Measurements from ENCODE around the gene TSPAN5. TPM values are rescaled to one million over a fixed set of nuclear protein-coding genes. Genes with fewer than 3 reads are reported as not detected.
"Not testable (repeated sequence)": the region's sequence is repeated elsewhere in the genome, so short reads cannot be mapped to it uniquely, and the experiment has no call there.

TSPAN5 gene
- total RNA-seq, result 1 to 10 TPM; 3.5 to 5.3 TPM
- long read RNA-seq, donor 1, partial matches to known transcripts, result 1 of 5 reads
- long read RNA-seq, donor 1, other reads (novel, unspliced or antisense), result 3 of 5 reads
- long read RNA-seq, donor 2, partial matches to known transcripts, result 0 of 1 reads
- long read RNA-seq, donor 2, other reads (novel, unspliced or antisense), result 1 of 1 reads

DNA sequence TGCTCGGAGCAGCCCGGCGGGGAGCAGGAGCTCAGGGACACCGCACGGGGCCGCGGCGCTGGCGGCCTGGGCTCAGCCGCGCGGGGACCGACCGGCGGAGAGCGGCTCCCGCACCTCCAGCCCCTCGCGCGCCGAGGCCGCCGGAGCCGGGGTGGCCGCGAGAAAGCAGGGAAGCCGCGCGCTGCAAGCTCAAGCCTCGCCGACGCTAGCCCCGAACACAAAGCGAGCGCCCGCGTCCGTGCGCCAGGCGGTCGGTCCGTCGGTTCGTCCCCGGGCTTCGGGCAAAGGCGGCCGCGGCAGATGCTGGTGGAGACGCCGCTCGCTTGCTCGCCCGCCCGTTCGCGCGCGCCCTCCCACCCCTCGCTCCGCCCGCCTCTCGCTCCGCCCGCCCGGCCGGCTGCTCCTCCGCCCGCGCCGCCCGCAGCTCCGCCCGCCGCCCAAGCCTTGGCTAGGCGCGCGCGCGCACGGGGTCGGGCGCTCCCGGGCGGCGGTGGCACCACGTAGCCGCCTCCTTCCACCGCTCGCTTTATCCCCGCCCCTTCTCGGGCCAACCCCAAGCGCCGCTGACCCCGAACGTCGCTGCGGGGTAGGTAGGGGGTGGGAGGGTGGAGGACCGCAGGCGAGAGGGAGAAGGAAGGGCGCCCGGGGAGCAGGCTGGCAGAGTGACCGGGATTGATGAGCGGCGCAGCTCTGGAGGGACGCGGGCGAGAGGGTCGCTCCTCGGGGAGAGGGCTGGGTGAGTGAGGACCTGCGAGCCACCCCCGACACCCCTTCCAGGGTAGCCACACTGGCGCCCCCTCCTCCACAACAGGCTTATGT, at the start of gene TSPAN5:
Gene TSPAN5 (minus strand): TSS at position 325 of the 819 bp plus-strand sequence.
- DNase-seq (ENCODE audit: low spot score), result peak; percentile 89

DNA sequence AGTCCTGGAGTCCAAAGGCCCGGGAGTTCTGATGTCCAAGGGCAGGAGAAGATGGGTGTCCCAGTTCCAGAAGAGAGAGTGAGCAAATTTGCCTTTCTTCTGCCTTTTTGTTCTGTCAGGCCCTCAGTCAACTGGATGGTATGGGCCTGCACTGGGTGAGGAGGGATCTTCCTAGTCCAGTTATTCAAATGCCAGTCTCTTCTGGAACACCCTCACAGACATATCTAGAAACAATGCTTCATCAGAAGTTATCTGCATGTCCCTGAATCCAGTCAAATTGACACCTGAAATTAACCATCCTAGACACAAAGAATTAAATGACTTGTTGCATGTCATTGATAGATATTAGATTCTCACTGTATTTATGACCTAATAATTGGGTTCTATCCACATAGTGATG, 48.5 kb upstream of the TSPAN5 start:
- DNase-seq (ENCODE audit: low spot score), result no peak
- intact Hi-C loops (cut with DNase I), result no loop called here

More for the DNA sequence above, at the start of gene TSPAN5:
- intact Hi-C loops (cut with DNase I), result no loop called here

DNA sequence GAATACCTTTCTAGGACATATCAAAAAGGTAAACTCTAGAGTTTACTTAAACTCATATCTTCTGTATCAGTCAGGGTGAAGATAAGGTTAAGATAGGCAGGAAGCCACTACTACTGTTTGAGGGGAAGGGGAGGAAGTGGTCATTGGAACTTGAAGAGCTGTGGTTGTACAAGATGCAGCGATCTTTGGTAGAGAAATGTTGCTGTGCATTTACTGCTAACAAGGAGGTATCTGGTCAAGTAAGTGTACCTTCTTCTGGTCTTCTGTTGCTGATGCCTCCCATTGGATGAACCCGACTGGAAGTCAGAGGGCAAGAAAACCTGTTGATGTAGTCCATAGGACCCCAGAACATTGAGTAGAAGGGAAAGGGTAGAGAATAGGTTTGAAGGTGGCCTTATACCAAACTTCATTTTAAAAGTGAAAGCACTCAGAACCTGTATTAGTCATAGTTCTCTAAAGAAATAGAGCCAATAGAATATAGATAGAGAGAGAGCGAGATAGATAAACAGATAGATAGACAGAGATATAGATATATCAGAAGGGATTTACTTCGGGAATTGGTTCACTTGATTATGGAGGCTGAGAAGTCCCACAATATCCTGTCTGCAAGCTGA, 47.9 kb upstream of the TSPAN5 start:
- intact Hi-C loops (cut with DNase I), result no loop called here
- no peak for DNase-seq (ENCODE audit: low spot score)

DNA sequence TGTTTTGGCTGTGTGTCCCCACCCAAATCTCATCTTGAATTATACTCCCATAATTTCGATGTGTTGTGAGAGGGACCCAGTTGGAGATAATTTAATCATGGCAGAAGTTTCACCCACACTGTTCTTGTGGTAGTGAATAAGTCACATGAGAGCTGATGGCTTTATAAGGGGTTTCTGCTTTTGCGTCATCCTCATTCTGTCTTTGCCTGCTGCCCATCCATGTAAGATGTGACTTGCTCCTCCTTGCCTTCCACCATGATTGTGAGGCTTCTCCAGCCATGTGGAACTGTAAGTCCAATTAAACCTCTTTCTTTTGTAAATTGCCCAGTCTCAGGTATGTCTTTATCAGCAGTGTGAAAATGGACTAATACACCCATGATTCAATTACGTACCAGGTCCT, 47.2 kb upstream of the TSPAN5 start:
- intact Hi-C loops (cut with DNase I); DNase-seq (ENCODE audit: low spot score): not testable (repeated sequence)

DNA sequence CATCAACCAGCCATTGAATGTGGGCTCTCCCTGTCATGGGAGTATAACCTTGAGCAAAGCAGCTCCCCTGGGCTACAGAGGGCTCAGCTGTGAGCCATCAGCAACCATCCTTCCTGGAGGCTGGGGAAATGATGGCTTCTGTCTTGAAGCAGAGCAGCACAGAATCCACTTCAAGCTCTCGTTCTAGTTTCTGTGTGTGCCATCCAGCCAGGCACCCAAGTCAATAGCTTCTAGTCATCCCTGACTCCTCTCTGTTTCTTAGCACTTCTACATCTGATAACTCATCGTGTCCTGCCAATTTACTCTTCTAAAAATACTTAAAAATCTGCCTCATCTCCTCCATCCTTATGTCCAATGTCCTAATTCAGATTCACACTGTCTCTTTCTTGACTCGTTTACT, 42.2 kb upstream of the TSPAN5 start:
- no peak for DNase-seq (ENCODE audit: low spot score)
- intact Hi-C loops (cut with DNase I), result no loop called here

DNA sequence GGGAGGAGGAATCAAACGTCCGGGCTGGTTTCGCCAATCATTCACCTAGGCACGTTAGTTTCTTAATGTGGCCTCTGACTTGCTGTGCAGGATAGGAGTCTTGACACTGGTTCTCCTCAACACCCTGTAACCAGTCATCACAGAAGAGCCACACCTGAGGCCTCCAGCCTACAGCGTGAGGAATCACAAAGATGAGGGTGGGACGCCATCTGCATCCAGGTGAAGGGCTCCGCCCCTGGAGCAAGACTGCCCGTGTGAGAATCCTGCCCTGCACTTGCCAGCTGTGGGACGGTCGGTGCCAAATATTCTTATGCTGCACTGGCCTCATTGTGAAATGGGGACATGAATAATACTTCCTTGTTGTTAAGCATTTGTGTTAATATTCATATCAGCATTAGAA, 35.7 kb upstream of the TSPAN5 start:
- DNase-seq (ENCODE audit: low spot score), result no peak
- intact Hi-C loops (cut with DNase I), result no loop called here

DNA sequence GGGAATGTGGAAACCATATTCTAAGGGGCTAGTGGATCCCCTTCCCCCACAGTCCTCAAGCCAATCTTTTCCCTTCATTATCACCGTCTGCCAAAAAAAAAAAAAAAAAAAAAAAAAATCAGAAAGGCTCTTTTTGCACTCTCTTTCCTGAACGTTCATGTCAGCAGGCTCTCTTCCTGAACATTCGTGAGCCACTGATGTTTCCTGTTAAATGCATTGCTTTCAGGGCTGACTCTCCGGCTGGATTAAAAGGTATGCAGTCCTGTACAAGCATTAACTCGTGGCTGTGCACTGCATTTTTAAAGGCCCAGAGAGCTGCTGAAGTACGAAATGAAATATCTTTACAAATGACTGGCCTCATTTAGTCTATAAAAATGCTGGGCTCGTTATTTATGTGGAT, 34.0 kb upstream of the TSPAN5 start:
- DNase-seq (ENCODE audit: low spot score), result no peak
- intact Hi-C loops (cut with DNase I), result no loop called here

DNA sequence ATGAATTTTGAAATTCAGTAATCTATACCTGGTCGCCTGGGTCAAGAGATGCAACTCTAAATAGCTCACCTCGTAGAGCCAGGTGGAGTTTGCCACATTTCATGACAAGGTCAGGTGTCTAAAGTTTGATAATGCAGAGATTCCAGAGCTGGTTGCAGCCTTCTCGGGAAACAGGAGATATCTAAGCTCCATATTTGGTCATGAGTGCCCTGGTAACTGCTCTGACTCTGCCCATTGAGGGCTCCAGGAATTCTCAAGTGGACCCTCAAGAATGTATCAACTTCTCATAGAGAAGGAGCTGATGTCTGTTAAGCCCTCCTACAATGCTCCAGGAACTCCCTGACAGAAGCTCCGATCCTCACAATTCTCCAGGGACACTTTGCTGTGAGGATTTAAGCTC, 33.2 kb upstream of the TSPAN5 start:
- intact Hi-C loops (cut with DNase I), result no loop called here
- no peak for DNase-seq (ENCODE audit: low spot score)

DNA sequence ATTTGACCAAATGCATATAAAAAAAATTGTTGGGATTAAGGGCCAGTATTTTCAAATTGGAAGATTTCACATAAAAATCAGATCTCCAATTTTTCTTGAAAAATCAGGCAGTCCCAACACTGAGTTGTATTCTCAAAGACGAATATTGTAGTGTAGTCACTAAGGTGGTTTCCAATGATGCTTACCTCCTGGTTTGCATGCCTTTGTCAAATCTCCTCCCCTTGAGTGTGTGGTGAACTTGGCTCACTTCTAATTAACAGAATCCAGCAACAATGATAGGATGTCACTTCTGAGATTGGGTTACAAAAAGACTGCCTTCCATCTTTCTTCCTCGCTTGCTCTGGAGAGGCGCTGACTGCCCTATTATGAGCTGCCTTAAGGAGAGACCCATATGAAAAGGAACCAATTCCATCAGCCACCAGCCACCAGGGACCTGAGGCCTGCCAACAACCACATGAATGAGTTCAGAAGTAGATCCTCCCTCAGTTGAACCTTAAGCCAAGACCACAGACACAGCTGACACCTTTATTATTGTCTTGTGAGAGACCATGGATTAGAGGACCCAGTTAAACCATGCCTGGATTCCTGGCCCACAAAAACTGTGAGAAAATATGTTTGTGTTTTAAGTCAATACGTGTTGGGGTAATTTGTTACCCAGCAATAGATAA, 31.2 kb upstream of the TSPAN5 start:
- intact Hi-C loops (cut with DNase I), result no loop called here
- DNase-seq (ENCODE audit: low spot score), result no peak

DNA sequence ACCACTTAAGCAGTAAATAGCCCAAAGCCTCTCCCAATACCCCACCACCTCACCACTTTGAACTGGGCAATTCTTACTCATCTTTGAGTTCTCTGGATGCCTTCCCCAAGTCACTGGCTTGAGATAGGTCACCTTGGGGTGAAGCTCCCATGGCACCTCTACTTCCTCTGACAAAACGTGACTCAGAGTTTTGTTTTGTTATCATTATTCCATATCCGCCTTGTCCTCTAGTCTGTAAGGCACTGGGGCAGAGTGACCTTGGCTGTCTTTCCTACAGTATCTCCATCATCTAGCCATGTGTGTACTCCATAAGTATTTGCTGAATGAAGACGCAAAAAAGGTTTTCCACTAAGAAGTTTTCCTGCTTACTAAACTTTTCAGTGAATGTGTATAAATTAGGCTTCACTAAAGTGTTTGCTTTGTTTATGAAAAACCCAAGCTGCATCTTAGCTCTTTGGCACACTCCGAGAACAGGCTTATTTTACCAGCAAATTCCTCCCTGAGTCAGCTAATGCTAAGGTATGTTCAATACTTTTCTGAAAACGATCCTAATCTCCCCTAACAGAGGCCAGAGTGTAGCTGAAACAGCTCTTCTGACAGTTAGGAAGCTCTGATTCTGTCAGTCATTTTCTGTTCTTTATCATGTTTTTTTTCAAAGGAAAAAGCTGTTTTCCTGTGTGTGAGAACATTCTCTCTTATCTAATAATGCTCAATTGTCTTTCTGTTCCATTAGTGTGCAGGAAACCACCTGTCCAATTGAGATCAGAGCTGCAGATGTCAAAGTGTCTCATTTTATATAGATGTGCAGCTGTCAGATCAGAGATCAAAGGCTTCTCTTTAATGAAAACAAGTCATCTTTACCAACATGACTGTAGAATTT, 30.2 kb upstream of the TSPAN5 start:
- no peak for DNase-seq (ENCODE audit: low spot score)
- intact Hi-C loops (cut with DNase I), result no loop called here

DNA sequence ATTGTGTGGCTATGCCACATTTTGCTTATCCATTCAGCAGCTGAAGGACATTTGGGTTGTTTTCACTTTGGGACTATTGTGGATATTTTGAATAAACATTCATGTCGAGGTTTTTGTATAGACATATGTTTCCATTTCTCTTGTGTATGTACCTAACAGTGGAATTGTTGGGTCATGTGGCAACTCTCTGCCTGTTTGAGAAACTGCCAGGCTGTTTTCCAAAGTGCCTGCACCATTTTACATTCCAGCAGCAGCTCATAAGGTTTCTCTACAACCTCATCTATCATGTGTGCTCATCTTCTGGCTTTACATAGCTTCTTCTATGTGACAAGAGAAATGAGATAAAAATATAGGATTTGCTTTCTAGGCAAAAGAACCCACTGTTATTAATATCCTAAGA, 29.5 kb upstream of the TSPAN5 start:
- intact Hi-C loops (cut with DNase I), result no loop called here
- no peak for DNase-seq (ENCODE audit: low spot score)

DNA sequence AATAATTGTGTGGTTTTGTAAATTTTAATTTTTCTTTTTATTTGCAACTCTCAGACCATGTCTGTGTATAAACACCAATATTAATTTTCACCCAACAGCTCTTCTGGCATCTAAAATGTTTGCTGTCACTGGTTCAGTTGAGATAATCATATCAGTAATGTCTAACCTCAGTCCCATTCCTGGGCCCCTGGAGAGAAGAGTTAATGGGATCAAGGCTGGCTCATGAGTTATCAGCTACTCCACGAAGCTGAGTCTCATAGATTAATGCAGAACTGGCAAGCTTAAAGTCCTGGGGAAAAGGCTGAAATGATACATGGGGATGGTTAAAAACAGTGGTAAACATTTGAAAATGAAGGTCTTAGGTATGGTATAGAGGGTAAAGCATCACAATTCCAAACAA, 28.4 kb upstream of the TSPAN5 start:
- intact Hi-C loops (cut with DNase I), result no loop called here
- no peak for DNase-seq (ENCODE audit: low spot score)

DNA sequence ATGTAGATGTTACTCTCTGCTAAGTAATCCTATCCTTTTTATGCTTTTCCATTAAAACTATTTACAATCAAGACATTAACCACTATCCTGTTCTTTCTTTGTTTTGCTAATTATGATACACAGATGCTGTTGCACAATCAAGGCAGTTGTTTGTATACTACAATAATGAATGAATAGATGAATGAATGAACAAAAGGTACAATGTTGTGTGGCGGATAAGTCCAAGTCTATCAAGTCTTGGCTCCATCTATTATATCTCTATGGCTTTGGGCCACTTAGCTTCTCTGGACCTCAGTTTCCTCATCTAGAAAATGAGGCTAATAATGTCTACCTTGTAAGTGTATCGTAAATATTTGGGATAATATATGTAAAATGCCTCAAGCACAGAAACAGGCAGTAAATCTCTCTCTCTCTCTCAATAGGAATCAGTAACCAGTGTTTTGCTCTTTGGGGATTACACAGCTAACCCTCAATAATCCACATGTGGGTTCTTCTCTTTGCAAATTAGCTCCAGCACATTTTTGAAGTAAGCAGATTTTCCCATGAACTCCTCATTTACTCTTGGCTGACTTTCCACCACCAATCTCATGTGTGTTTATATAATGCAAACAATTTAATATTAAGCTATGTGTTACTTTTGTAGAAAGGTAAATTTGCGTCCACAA, 27.8 kb upstream of the TSPAN5 start:
- no peak for DNase-seq (ENCODE audit: low spot score)
- intact Hi-C loops (cut with DNase I), result no loop called here

DNA sequence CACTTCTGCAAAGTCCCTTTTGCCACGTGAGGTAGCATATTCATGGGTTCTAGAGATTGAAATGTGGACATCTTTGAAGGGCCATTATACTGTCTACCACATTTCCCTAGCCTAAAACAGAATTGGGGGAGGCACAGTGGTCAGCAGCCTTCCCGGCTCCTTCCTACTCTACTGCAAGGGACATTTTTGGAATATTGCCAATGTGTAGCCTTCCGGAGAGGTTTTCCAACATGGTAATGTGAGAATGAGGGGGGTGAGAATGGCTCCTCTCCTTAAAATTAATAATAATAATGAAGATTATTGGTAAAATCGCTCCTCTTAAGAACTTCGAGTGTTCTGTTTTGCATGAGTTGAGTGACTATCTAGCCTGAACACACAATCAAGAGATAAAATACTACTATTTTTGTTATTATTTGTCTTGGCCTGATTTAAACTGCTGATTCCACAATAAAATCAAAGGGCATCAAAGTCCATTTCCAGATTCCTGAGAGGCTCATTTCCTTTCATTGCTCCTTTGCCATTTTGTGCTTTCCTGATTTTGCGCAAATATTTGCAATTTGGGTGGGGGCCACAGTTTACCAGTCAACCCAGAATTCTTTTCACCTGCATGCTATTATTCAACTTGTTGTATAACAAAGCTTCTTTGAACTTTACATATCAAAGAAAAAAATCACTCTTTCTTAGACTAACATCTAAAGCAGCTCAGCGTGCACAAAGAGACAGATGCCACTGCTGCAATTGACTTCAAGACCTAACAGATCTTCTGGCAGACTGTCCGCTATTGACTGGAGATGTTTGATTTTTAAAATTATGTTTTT, 27.0 kb upstream of the TSPAN5 start:
- no peak for DNase-seq (ENCODE audit: low spot score)
- intact Hi-C loops (cut with DNase I), result no loop called here

DNA sequence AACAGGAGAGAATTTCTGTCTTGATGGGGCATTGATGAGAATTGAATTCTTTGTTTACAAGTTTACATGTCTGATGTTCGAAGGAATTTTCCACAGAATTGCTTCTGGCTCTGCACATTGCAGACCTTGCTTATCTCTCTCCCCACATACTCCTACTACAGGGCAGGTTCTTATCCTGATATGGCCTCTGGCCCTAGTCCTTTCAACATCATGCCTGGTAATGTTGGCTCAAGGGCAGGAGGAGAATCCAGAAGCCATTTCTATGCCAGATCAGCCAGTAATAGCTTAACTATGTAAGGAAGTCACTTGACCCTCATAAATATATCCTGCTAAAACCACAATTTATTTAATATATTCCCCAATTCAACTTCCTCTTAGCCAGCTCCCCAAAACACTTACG, 24.3 kb upstream of the TSPAN5 start:
- DNase-seq (ENCODE audit: low spot score), result no peak
- intact Hi-C loops (cut with DNase I), result no loop called here

DNA sequence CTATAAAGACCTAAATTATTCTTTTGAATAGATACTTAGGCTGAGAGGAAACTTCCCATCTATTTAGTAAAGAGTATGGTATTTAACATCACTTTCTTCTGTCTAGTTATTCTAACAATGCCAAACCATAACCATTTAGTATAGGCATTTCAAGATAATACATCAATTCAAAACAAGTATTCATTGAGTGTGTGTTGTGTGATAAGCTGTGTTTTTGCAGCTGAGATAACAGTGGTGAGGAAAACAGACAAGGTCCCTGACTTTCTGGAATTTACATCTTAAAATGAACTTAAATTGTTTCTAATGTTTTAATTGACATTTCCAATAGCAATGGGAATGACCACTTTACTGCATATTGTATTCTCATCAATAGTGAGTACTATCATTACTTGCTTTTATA, 22.4 kb upstream of the TSPAN5 start:
- DNase-seq (ENCODE audit: low spot score), result no peak
- intact Hi-C loops (cut with DNase I), result no loop called here

DNA sequence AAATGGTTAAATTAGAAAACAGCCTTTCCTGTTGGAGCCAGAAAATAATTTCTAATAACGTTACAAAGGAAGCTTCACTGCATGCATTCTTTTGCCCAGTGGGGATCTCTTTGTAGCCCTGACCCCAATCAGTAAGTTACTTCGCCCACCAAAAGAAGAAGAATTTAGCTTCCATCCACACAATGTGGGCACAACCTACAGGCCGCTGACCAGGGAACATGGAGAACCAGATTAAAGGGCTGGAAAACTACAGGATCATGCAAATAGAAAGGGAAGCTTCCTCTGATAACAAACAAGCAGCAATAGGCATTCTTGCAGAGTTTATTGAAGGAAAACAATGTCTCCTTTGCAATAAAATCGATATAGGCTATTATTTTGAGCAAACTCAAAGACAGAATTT, 21.3 kb upstream of the TSPAN5 start:
- no peak for DNase-seq (ENCODE audit: low spot score)
- intact Hi-C loops (cut with DNase I), result no loop called here

DNA sequence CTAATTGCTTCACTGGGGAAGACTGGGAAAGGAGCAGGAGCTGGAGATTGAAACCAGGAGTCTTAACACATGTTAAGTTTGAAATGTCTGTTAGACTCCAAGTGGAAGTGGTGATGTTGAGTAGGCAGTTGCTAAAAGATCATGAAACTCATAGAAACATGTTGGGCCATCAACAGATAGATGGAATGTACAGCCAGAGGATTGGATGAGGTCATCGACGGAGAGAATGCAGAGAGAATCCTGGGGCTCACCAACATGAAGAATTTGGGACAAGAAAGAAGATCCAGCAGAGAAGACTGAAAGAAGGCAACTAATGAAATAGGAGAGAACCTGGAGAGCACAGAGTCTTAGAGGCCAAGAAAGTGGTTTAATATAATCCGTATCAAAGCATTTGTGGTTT, 19.4 kb upstream of the TSPAN5 start:
- intact Hi-C loops (cut with DNase I), result no loop called here
- no peak for DNase-seq (ENCODE audit: low spot score)

All from posterior vena cava (tissue), 2 donors.